Neural cell (in vitro differentiated cells): Measurements from ENCODE around the gene CLEC4F. TPM values are rescaled to one million over a fixed set of nuclear protein-coding genes. Genes with fewer than 3 reads are reported as not detected.

Experiments used
- H2AFZ ChIP-seq: fragments of 200-600, 300-800 bp; sonication (generic), shearing (Covaris generic); 2 replicates; pipeline ENCODE4 v1.6.0; 2014; ENCODE audit warnings: low read depth, mild to moderate bottlenecking, antibody characterized with exemption, low read length, moderate library complexity
- H3F3A ChIP-seq: fragments of 200-600 bp; shearing (Covaris generic); 2 replicates; pipeline ENCODE4 v1.6.1; 2016; ENCODE audit warnings: mild to moderate bottlenecking, moderate library complexity, mixed read lengths, antibody characterized with exemption, low read length; ENCODE audit not compliant: insufficient read depth, poor library complexity, severe bottlenecking
- H3K27ac ChIP-seq: fragments of 200-600, 300-800 bp; sonication (generic), shearing (Covaris generic); 2 replicates; pipeline ENCODE4 v1.5.1; 2014; ENCODE audit warnings: mild to moderate bottlenecking, low read length, moderate library complexity
- H3K27me3 ChIP-seq: fragments of 300-800, 200-600 bp; sonication (generic), shearing (Covaris generic); 2 replicates; pipeline ENCODE4 v1.6.0; 2014; ENCODE audit warnings: mild to moderate bottlenecking, low read depth, low read length, moderate library complexity; ENCODE audit not compliant: insufficient read depth
- H3K36me3 ChIP-seq: fragments of 300-800, 200-600 bp; sonication (generic), shearing (Covaris generic); 2 replicates; pipeline ENCODE4 v1.5.1; 2014; ENCODE audit warnings: mild to moderate bottlenecking, antibody characterized with exemption, low read length, moderate library complexity; ENCODE audit not compliant: insufficient read depth
- H3K4me2 ChIP-seq: fragments of 300-800, 200-600 bp; sonication (generic), shearing (Covaris generic); 2 replicates; pipeline ENCODE4 v1.6.0; 2014; ENCODE audit warnings: mild to moderate bottlenecking, low read length
- H3K4me3 ChIP-seq: fragments of 300-800, 200-600 bp; sonication (generic), shearing (Covaris generic); 2 replicates; pipeline ENCODE4 v1.5.1; 2014; ENCODE audit warnings: mild to moderate bottlenecking, low read length, moderate library complexity
- H3K79me2 ChIP-seq: fragments of 200-600 bp; shearing (Covaris generic); replicated peaks from 2 replicates; pipeline ENCODE4 v1.6.0; 2014; ENCODE audit warnings: mild to moderate bottlenecking, low read length, moderate library complexity; ENCODE audit not compliant: insufficient read depth
- H3K9ac ChIP-seq: fragments of 300-800, 200-600 bp; sonication (generic), shearing (Covaris generic); 2 replicates; pipeline ENCODE4 v1.6.1; 2016; ENCODE audit warnings: mild to moderate bottlenecking, low read length, mixed read lengths
- H3K9me2 ChIP-seq: fragments of 200-600 bp; shearing (Covaris generic); 2 replicates; pipeline ENCODE4 v1.6.1; 2016; ENCODE audit warnings: mild to moderate bottlenecking, low read length, mixed read lengths; ENCODE audit not compliant: insufficient read depth
- H3K9me3 ChIP-seq: fragments of 200-600, 300-800 bp; sonication (generic), shearing (Covaris generic); 2 replicates; pipeline ENCODE4 v1.6.1; 2016; ENCODE audit warnings: mild to moderate bottlenecking, mixed run types, low read length, moderate library complexity, mixed read lengths
- H4K20me1 ChIP-seq: fragments of 200-600 bp; shearing (Covaris generic); 2 replicates; pipeline ENCODE4 v1.6.1; 2016; ENCODE audit warnings: mild to moderate bottlenecking, mixed run types; ENCODE audit not compliant: insufficient read depth
- CTCF ChIP-seq: fragments of 450-650 bp; IDR thresholded peaks from 2 replicates; pipeline ENCODE4 v1.5.1; 2014; ENCODE audit warnings: antibody characterized with exemption, mild to moderate bottlenecking, moderate library complexity; ENCODE audit not compliant: poor library complexity, severe bottlenecking
- EP300 ChIP-seq: fragments of 450-650 bp; conservative IDR thresholded peaks from 2 replicates; pipeline ENCODE4 v1.6.1; 2014; ENCODE audit warnings: antibody characterized with exemption, mild to moderate bottlenecking, moderate library complexity; ENCODE audit not compliant: poor library complexity, severe bottlenecking
- EZH2 ChIP-seq: fragments of 200-600, 300-800 bp; shearing (Covaris generic), sonication (generic); IDR thresholded peaks from 2 replicates; pipeline ENCODE4 v1.6.1; 2014; ENCODE audit warnings: antibody characterized with exemption, low read length, borderline replicate concordance, mild to moderate bottlenecking; ENCODE audit not compliant: insufficient read depth, poor library complexity, severe bottlenecking
- MXI1 ChIP-seq: fragments of 450-650 bp; conservative IDR thresholded peaks from 2 replicates; pipeline ENCODE4 v1.6.1; 2014; ENCODE audit warnings: antibody characterized with exemption, mild to moderate bottlenecking; ENCODE audit not compliant: poor library complexity, severe bottlenecking
- POLR2AphosphoS5 ChIP-seq: IDR thresholded peaks from 2 replicates; pipeline ENCODE4 v1.6.1; 2012
- RAD21 ChIP-seq: fragments of 450-650 bp; conservative IDR thresholded peaks from 2 replicates; pipeline ENCODE4 v1.6.1; 2014; ENCODE audit warnings: antibody characterized with exemption, mild to moderate bottlenecking, moderate library complexity
- SMC3 ChIP-seq: fragments of 450-650 bp; conservative IDR thresholded peaks from 2 replicates; pipeline ENCODE4 v1.6.1; 2014; ENCODE audit warnings: antibody characterized with exemption, mild to moderate bottlenecking, moderate library complexity; ENCODE audit not compliant: poor library complexity
- TAF1 ChIP-seq: IDR thresholded peaks from 2 replicates; pipeline ENCODE4 v1.6.1; 2012; ENCODE audit warnings: low read depth
- polyA plus RNA-seq: library from polyadenylated mRNA; depleted of rRNA; stranded (reverse); fragments of >200 nt; gene quantifications from 2 replicates; pipeline ENCODE4 v1.2.3, GENCODE V29; 2014
- TF ChIP-seq, protein P1 (sequence below): IDR thresholded peaks from 2 replicates; pipeline ENCODE4 v1.6.1; 2012; ENCODE audit warnings: borderline replicate concordance

CLEC4F gene
- polyA plus RNA-seq, 1 donor from 2014 or later, result not detected

GRCh38 chr2:70837980-70838925 lies 17.9 kb upstream of the CLEC4F start (continued):
- no peak for TF ChIP-seq RAD21

DNA sequence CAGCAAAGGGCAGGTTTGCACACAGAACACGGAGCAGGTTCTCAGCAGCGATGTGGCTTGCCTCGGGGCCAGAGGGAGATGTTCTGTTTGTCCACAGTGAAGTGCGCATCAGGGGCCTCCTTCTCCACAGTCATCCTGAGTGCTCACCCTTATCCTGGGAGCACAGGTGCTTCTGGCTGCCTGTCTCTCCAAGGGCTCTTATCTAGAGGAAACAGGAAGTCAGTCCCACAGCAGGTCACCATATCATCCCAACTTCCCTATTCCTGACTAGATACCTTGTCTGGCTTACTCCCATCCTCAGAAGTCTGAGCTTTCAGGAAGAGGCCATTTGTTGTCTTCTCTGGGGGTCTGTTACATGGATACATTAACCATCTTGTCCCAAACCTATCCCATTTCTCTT lies 15.2 kb upstream of the CLEC4F start, which contains the start of gene CD207:
TSS of gene CD207 (minus strand) at position 174 of the 400 bp plus-strand sequence. CDS start at position 134, 40 bp downstream.
- TF ChIP-seq EZH2, result no peak
- TF ChIP-seq POLR2AphosphoS5, result no peak
- TF ChIP-seq CTCF, result no peak
- TF ChIP-seq EP300, result no peak
- no peak for TF ChIP-seq RAD21
- no peak for TF ChIP-seq MXI1
- no peak for TF ChIP-seq SMC3
- no peak for TF ChIP-seq TAF1
- TF ChIP-seq, protein P1, sequence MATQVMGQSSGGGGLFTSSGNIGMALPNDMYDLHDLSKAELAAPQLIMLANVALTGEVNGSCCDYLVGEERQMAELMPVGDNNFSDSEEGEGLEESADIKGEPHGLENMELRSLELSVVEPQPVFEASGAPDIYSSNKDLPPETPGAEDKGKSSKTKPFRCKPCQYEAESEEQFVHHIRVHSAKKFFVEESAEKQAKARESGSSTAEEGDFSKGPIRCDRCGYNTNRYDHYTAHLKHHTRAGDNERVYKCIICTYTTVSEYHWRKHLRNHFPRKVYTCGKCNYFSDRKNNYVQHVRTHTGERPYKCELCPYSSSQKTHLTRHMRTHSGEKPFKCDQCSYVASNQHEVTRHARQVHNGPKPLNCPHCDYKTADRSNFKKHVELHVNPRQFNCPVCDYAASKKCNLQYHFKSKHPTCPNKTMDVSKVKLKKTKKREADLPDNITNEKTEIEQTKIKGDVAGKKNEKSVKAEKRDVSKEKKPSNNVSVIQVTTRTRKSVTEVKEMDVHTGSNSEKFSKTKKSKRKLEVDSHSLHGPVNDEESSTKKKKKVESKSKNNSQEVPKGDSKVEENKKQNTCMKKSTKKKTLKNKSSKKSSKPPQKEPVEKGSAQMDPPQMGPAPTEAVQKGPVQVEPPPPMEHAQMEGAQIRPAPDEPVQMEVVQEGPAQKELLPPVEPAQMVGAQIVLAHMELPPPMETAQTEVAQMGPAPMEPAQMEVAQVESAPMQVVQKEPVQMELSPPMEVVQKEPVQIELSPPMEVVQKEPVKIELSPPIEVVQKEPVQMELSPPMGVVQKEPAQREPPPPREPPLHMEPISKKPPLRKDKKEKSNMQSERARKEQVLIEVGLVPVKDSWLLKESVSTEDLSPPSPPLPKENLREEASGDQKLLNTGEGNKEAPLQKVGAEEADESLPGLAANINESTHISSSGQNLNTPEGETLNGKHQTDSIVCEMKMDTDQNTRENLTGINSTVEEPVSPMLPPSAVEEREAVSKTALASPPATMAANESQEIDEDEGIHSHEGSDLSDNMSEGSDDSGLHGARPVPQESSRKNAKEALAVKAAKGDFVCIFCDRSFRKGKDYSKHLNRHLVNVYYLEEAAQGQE, result no peak
- H2AFZ ChIP-seq, result no peak within 1 kb of the TSS
- no peak within 1 kb of the TSS for H3K27ac ChIP-seq
- no peaks in the 10 kb centered on the region for H3K9me2 ChIP-seq
- no peaks in the 10 kb centered on the region for H3K79me2 ChIP-seq
- no peak within 1 kb of the TSS for H3K4me2 ChIP-seq
- no peaks in the 10 kb centered on the region for H4K20me1 ChIP-seq
- no peaks in the 10 kb centered on the region for H3K9me3 ChIP-seq
- H3K36me3 ChIP-seq, result no peaks in the 10 kb centered on the region
- no peak within 1 kb of the TSS for H3K4me3 ChIP-seq
- no peaks in the 10 kb centered on the region for H3K27me3 ChIP-seq
- H3F3A ChIP-seq, result no peaks in the 10 kb centered on the region
- H3K9ac ChIP-seq, result no peak within 1 kb of the TSS

DNA sequence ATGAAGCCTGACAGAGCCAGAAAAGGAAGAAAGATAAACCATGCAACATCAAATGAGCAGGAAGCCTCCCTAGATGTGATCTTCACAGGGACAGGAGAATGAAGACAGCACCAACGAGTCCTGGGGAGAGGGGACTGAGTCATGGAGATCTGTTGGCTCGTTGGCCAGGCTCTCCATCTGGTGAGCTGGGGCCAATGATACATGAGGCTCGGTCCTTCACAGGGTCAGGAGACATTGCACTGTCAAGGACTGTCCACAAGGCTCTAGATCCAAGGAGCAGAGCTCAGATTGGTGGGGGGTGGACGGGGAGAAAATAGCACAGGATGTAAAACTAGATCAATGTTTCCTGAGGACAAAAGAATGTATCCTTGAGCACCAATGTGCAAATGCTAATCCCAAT lies 14.5 kb upstream of the CLEC4F start:
- Histone ChIP-seq H3K9me2 (no peaks in the 10 kb centered on the region), H3K4me2 (no peak overlapping the region), H3F3A (no peaks in the 10 kb centered on the region), H3K79me2 (no peaks in the 10 kb centered on the region), H3K36me3 (no peaks in the 10 kb centered on the region), H3K4me3 (no peak overlapping the region), H2AFZ (no peak overlapping the region), H3K9me3 (no peaks in the 10 kb centered on the region), H4K20me1 (no peaks in the 10 kb centered on the region), H3K27ac (no peak overlapping the region), H3K9ac (no peak overlapping the region), H3K27me3 (no peaks in the 10 kb centered on the region)
- no peak for TF ChIP-seq POLR2AphosphoS5
- TF ChIP-seq, protein P1, result no peak
- TF ChIP-seq RAD21, result no peak
- no peak for TF ChIP-seq TAF1
- TF ChIP-seq SMC3, result no peak
- no peak for TF ChIP-seq MXI1
- TF ChIP-seq EP300, result no peak
- no peak for TF ChIP-seq EZH2
- no peak for TF ChIP-seq CTCF
